ENCODE measurements around the gene RBM4B. TPM values are rescaled to one million over a fixed set of nuclear protein-coding genes. Genes with fewer than 3 reads are reported as not detected.

Gene RBM4B
- total RNA-seq, 2 experiments from 2014 or later = 29.1 to 38.3 TPM

- BruUV-seq (replicated peaks) = no TSS peak
These were observed 3.4 kb upstream of the RBM4B start for GRCh38 chr11:66680966-66681645.

GRCh38 chr11:66676931-66677598 is 622 bp downstream of the RBM4B start:
- H3K4me1 ChIP-seq (ENCODE audit: insufficient read depth, low read length, poor library complexity, severe bottlenecking) = peaks cover 49% of the 10 kb centered on the region
- ChIA-PET CTCF (ENCODE audit: unreplicated experiment) (interaction anchor here (0.6 to 2.5 kb wide), 4 partner anchors 32 to 131 kb away, joined by 3 to 7 read pairs (median 4); partner anchors contain the start of gene ZDHHC24), POLR2A (interaction anchor here (0.6 to 2.5 kb wide), 12 partner anchors 9 to 197 kb away, joined by 3 to 11 read pairs (median 3); partner anchors contain the start of genes ACTN3, DPP3, RBM14 and ZDHHC24)
- H3K9me2 ChIP-seq (ENCODE audit: insufficient read depth, low read length) = no peaks in the 10 kb centered on the region
- TF ChIP-seq EZH2phosphoT487 (IDR thresholded peaks at IDR 0.05; ENCODE audit: borderline replicate concordance, low read depth, low read length) = no peak
- TF ChIP-seq CTCF (conservative IDR thresholded peaks at IDR 0.05; ENCODE audit: low read length) = no peak
- H3K4me2 ChIP-seq (ENCODE audit: low read length) = peak overlapping the region; percentile 93
- H2AFZ ChIP-seq (ENCODE audit: low read length) = peak overlapping the region; percentile 86
- BruUV-seq (replicated peaks) = no TSS peak
- no peak for DNase-seq (ENCODE audit: low spot score)
- intact Hi-C loops (cut with micrococcal nuclease; ENCODE audit: unreplicated experiment) = loop anchor here (2.0 to 5.0 kb wide), 2 partner anchors 38 to 85 kb away; partner anchors contain the start of genes CCDC87, CCS and RBM4
- H3K27ac ChIP-seq (ENCODE audit: low read depth, low read length, poor library complexity, severe bottlenecking) = peak overlapping the region; percentile 87
- peaks cover 14% of the 10 kb centered on the region; the same call in 1 of the 2 replicates for H4K20me1 ChIP-seq (ENCODE audit: insufficient read depth, low read length)
- peak overlapping the region; percentile 77 for H3K4me3 ChIP-seq (ENCODE audit: low read depth, low read length, poor library complexity, severe bottlenecking)
- no peaks in the 10 kb centered on the region for H3K9me3 ChIP-seq (ENCODE audit: low read length)
- peaks cover 28% of the 10 kb centered on the region for H3K36me3 ChIP-seq (ENCODE audit: insufficient read depth, low read length)
- peaks cover 51% of the 10 kb centered on the region for H3K79me2 ChIP-seq (ENCODE audit: insufficient read depth, low read depth, low read length)

More at GRCh38 chr11:66680966-66681645, 3.4 kb upstream of the RBM4B start:
- DNase-seq (ENCODE audit: low spot score) = no peak
- no peaks in the 10 kb centered on the region for H3K9me3 ChIP-seq (ENCODE audit: low read length)
- H3K4me2 ChIP-seq (ENCODE audit: low read length) = no peak overlapping the region
- intact Hi-C loops (cut with micrococcal nuclease; ENCODE audit: unreplicated experiment) = no loop called here
- ChIA-PET POLR2A (interaction anchor here (0.7 to 1.0 kb wide), 3 partner anchors 103 to 175 kb away, joined by 3 to 4 read pairs (median 3); no protein-coding TSS in a partner anchor), CTCF (ENCODE audit: unreplicated experiment) (no interaction called here)
- peaks cover 12% of the 10 kb centered on the region; the same call in 1 of the 2 replicates for H3K79me2 ChIP-seq (ENCODE audit: insufficient read depth, low read depth, low read length)
- no peak overlapping the region for H3K4me3 ChIP-seq (ENCODE audit: low read depth, low read length, poor library complexity, severe bottlenecking)
- H3K27ac ChIP-seq (ENCODE audit: low read depth, low read length, poor library complexity, severe bottlenecking) = no peak overlapping the region
- H3K36me3 ChIP-seq (ENCODE audit: insufficient read depth, low read length) = peaks cover 5% of the 10 kb centered on the region; the same call in 1 of the 2 replicates
- H4K20me1 ChIP-seq (ENCODE audit: insufficient read depth, low read length) = peaks cover 4% of the 10 kb centered on the region; the same call in 1 of the 2 replicates
- no peak overlapping the region for H2AFZ ChIP-seq (ENCODE audit: low read length)
- TF ChIP-seq EZH2phosphoT487 (IDR thresholded peaks at IDR 0.05; ENCODE audit: borderline replicate concordance, low read depth, low read length) (no peak), CTCF (conservative IDR thresholded peaks at IDR 0.05; ENCODE audit: low read length) (no peak)
- H3K9me2 ChIP-seq (ENCODE audit: insufficient read depth, low read length) = no peaks in the 10 kb centered on the region
- peaks cover 16% of the 10 kb centered on the region for H3K4me1 ChIP-seq (ENCODE audit: insufficient read depth, low read length, poor library complexity, severe bottlenecking)

Data from OCI-LY7 (cell line).